IPS-20b (cell line): ENCODE measurements around the gene MYLK3.

Source experiments
- H3K27ac ChIP-seq: one replicate; pipeline ENCODE4 v1.5.1; 2013; ENCODE audit warnings: low read length
- H3K27me3 ChIP-seq: 2 replicates; pipeline ENCODE4 v1.6.1; 2013; ENCODE audit warnings: mild to moderate bottlenecking, low read length, inconsistent platforms; ENCODE audit not compliant: insufficient read depth
- H3K36me3 ChIP-seq: 2 replicates; pipeline ENCODE4 v1.6.1; 2013; ENCODE audit warnings: low read depth, mild to moderate bottlenecking, inconsistent platforms, low read length, moderate library complexity; ENCODE audit not compliant: insufficient read depth
- H3K4me1 ChIP-seq: 2 replicates; pipeline ENCODE4 v1.6.1; 2013; ENCODE audit warnings: mild to moderate bottlenecking, control low read depth, inconsistent platforms, low read length, moderate library complexity; ENCODE audit not compliant: insufficient read depth
- H3K4me3 ChIP-seq: 2 replicates; pipeline ENCODE4 v1.5.1; 2013; ENCODE audit warnings: mild to moderate bottlenecking, low read length, inconsistent platforms
- H3K9ac ChIP-seq: 2 replicates; pipeline ENCODE4 v1.6.1; 2013; ENCODE audit warnings: low read depth, mild to moderate bottlenecking, inconsistent platforms, low read length, moderate library complexity
- H3K9me3 ChIP-seq: 2 replicates; pipeline ENCODE4 v1.6.1; 2013; ENCODE audit warnings: mild to moderate bottlenecking, low read depth, low read length, inconsistent platforms; ENCODE audit not compliant: insufficient read depth

MYLK3 gene

GRCh38 chr16:46783800-46784199 lies 35.7 kb upstream of the MYLK3 start:
- H3K4me1 ChIP-seq: peaks cover 17% of the 10 kb centered on the region
- no peak overlapping the region for H3K9ac ChIP-seq
- H3K9me3 ChIP-seq: no peaks in the 10 kb centered on the region; the same call in 1 of the 2 replicates
- no peak overlapping the region for H3K27ac ChIP-seq
- no peaks in the 10 kb centered on the region for H3K27me3 ChIP-seq
- no peak overlapping the region for H3K4me3 ChIP-seq
- no peaks in the 10 kb centered on the region for H3K36me3 ChIP-seq

- no peaks in the 10 kb centered on the region; the same call in 1 of the 2 replicates for H3K9me3 ChIP-seq
Observed at GRCh38 chr16:46782320-46782719, 34.2 kb upstream of the MYLK3 start.

GRCh38 chr16:46777804-46778203 lies 29.7 kb upstream of the MYLK3 start:
- no peak overlapping the region for H3K9ac ChIP-seq
- H3K9me3 ChIP-seq: no peaks in the 10 kb centered on the region; the same call in 1 of the 2 replicates
- no peaks in the 10 kb centered on the region for H3K27me3 ChIP-seq
- H3K4me1 ChIP-seq: no peaks in the 10 kb centered on the region
- H3K27ac ChIP-seq: no peak overlapping the region
- no peak overlapping the region for H3K4me3 ChIP-seq
- no peaks in the 10 kb centered on the region for H3K36me3 ChIP-seq

More at GRCh38 chr16:46782320-46782719, 34.2 kb upstream of the MYLK3 start:
- Histone ChIP-seq H3K4me1 (peaks cover 10% of the 10 kb centered on the region), H3K36me3 (no peaks in the 10 kb centered on the region), H3K4me3 (no peak overlapping the region), H3K27ac (no peak overlapping the region), H3K9ac (no peak overlapping the region), H3K27me3 (no peaks in the 10 kb centered on the region)

GRCh38 chr16:46775214-46775613 lies 27.1 kb upstream of the MYLK3 start:
- no peaks in the 10 kb centered on the region for H3K36me3 ChIP-seq
- no peak overlapping the region for H3K9ac ChIP-seq
- no peaks in the 10 kb centered on the region; the same call in 1 of the 2 replicates for H3K9me3 ChIP-seq
- no peaks in the 10 kb centered on the region for H3K4me1 ChIP-seq
- no peak overlapping the region for H3K27ac ChIP-seq
- H3K27me3 ChIP-seq: no peaks in the 10 kb centered on the region
- H3K4me3 ChIP-seq: no peak overlapping the region

GRCh38 chr16:46774743-46775177 lies 26.6 kb upstream of the MYLK3 start:
- Histone ChIP-seq H3K4me1 (no peaks in the 10 kb centered on the region), H3K4me3 (no peak overlapping the region), H3K27ac (no peak overlapping the region)

GRCh38 chr16:46772463-46772862 lies 24.3 kb upstream of the MYLK3 start:
- no peak overlapping the region for H3K27ac ChIP-seq
- H3K4me1 ChIP-seq: no peaks in the 10 kb centered on the region
- no peaks in the 10 kb centered on the region for H3K36me3 ChIP-seq
- no peak overlapping the region for H3K4me3 ChIP-seq
- no peak overlapping the region for H3K9ac ChIP-seq
- no peaks in the 10 kb centered on the region for H3K9me3 ChIP-seq
- no peaks in the 10 kb centered on the region for H3K27me3 ChIP-seq

More at GRCh38 chr16:46774743-46775177, 26.6 kb upstream of the MYLK3 start:
- no peak overlapping the region for H3K9ac ChIP-seq
- no peaks in the 10 kb centered on the region; the same call in 1 of the 2 replicates for H3K9me3 ChIP-seq
- H3K36me3 ChIP-seq: no peaks in the 10 kb centered on the region
- H3K27me3 ChIP-seq: no peaks in the 10 kb centered on the region

GRCh38 chr16:46768809-46769208 lies 20.7 kb upstream of the MYLK3 start:
- Histone ChIP-seq H3K9ac (no peak overlapping the region), H3K36me3 (no peaks in the 10 kb centered on the region), H3K4me1 (no peaks in the 10 kb centered on the region), H3K4me3 (no peak overlapping the region), H3K9me3 (no peaks in the 10 kb centered on the region), H3K27me3 (no peaks in the 10 kb centered on the region), H3K27ac (no peak overlapping the region)

- Histone ChIP-seq H3K9me3 (no peaks in the 10 kb centered on the region), H3K4me1 (no peaks in the 10 kb centered on the region), H3K9ac (no peak overlapping the region), H3K4me3 (no peak overlapping the region), H3K27me3 (no peaks in the 10 kb centered on the region), H3K27ac (no peak overlapping the region), H3K36me3 (no peaks in the 10 kb centered on the region)
Observed at GRCh38 chr16:46765050-46765449, 16.9 kb upstream of the MYLK3 start.

GRCh38 chr16:46763147-46763546 lies 15.0 kb upstream of the MYLK3 start:
- Histone ChIP-seq H3K9ac (no peak overlapping the region), H3K9me3 (no peaks in the 10 kb centered on the region), H3K4me3 (no peak overlapping the region), H3K36me3 (no peaks in the 10 kb centered on the region), H3K27me3 (no peaks in the 10 kb centered on the region), H3K4me1 (no peaks in the 10 kb centered on the region), H3K27ac (no peak overlapping the region)

- Histone ChIP-seq H3K4me3 (no peak overlapping the region), H3K36me3 (no peaks in the 10 kb centered on the region), H3K9ac (no peak overlapping the region), H3K4me1 (peaks cover under 1% of the 10 kb centered on the region; the same call in 1 of the 2 replicates), H3K27me3 (no peaks in the 10 kb centered on the region), H3K9me3 (no peaks in the 10 kb centered on the region), H3K27ac (no peak overlapping the region)
Observed at GRCh38 chr16:46762583-46762982, 14.4 kb upstream of the MYLK3 start.

GRCh38 chr16:46759309-46759708 lies 11.2 kb upstream of the MYLK3 start:
- Histone ChIP-seq H3K4me1 (peaks cover 4% of the 10 kb centered on the region; the same call in 1 of the 2 replicates), H3K9ac (no peak overlapping the region), H3K36me3 (no peaks in the 10 kb centered on the region), H3K27ac (no peak overlapping the region), H3K27me3 (no peaks in the 10 kb centered on the region), H3K4me3 (no peak overlapping the region), H3K9me3 (no peaks in the 10 kb centered on the region)

GRCh38 chr16:46757339-46758050 lies 9.4 kb upstream of the MYLK3 start:
- H3K9ac ChIP-seq: no peak overlapping the region
- peaks cover 4% of the 10 kb centered on the region; the same call in 1 of the 2 replicates for H3K4me1 ChIP-seq
- H3K9me3 ChIP-seq: no peaks in the 10 kb centered on the region

More at GRCh38 chr16:46757339-46758050, 9.4 kb upstream of the MYLK3 start:
- Histone ChIP-seq H3K4me3 (no peak overlapping the region), H3K27me3 (no peaks in the 10 kb centered on the region), H3K36me3 (no peaks in the 10 kb centered on the region), H3K27ac (no peak overlapping the region)
